HepG2 (cell line): ENCODE results near the gene PLA2G12B. TPM values are rescaled to one million over a fixed set of nuclear protein-coding genes. Genes with fewer than 3 reads are reported as not detected.
A peak's percentile ranks its signal among the peaks of the same experiment; 100 is the strongest.

Source experiments
- CC2D1A ChIP-seq: sonication (generic); formaldehyde crosslinking; IDR thresholded peaks from 2 replicates; pipeline ENCODE4 v1.8.1; 2023; ENCODE audit warnings: mild to moderate bottlenecking, missing genetic modification reagents
- DZIP1 ChIP-seq: sonication (generic); formaldehyde crosslinking; IDR thresholded peaks from 2 replicates; pipeline ENCODE4 v1.5.0; 2020; ENCODE audit warnings: mild to moderate bottlenecking, missing genetic modification reagents
- EZH2 ChIP-seq: conservative IDR thresholded peaks from 2 replicates; pipeline ENCODE4 v1.6.1; 2012; ENCODE audit warnings: mild to moderate bottlenecking, low read depth, low read length, moderate library complexity
- HCFC1 ChIP-seq: fragments of 150-350 bp; IDR thresholded peaks from 2 replicates; pipeline ENCODE4 v1.6.1; 2014; ENCODE audit warnings: low read depth, low read length
- IKZF5 ChIP-seq: IDR thresholded peaks from 2 replicates; pipeline ENCODE4 v1.6.1; 2018; ENCODE audit warnings: missing genetic modification reagents, mild to moderate bottlenecking, missing compliant biosample characterization
- POLR2AphosphoS5 ChIP-seq: IDR thresholded peaks from 2 replicates; pipeline ENCODE4 v1.6.1; 2012; ENCODE audit warnings: low read depth, low read length
- SALL2 ChIP-seq: sonication (generic); formaldehyde crosslinking; IDR thresholded peaks from 2 replicates; pipeline ENCODE4 v1.8.1; 2023; ENCODE audit warnings: mild to moderate bottlenecking, missing genetic modification reagents, inconsistent platforms
- SUZ12 ChIP-seq: fragments of 150-350 bp; IDR thresholded peaks from 2 replicates; pipeline ENCODE4 v1.6.1; 2014; ENCODE audit warnings: low read depth, low read length
- ZFP91 ChIP-seq: sonication (generic); formaldehyde crosslinking; IDR thresholded peaks from 2 replicates; pipeline ENCODE4 v1.9.0; 2022; ENCODE audit warnings: missing genetic modification reagents, mild to moderate bottlenecking, borderline replicate concordance
- ZNF564 ChIP-seq: sonication (generic); formaldehyde crosslinking; IDR thresholded peaks from 2 replicates; pipeline ENCODE4 v1.8.1; 2023; ENCODE audit warnings: mild to moderate bottlenecking, missing genetic modification reagents
- ZNF572 ChIP-seq: sonication (generic); formaldehyde crosslinking; IDR thresholded peaks from 2 replicates; pipeline ENCODE4 v1.5.1; 2020; ENCODE audit warnings: mild to moderate bottlenecking, missing genetic modification reagents
- ZNF747 ChIP-seq: sonication (generic); formaldehyde crosslinking; IDR thresholded peaks from 2 replicates; pipeline ENCODE4 v1.8.1; 2023; ENCODE audit warnings: missing genetic modification reagents, mild to moderate bottlenecking, borderline replicate concordance
- ZNF773 ChIP-seq: sonication (generic); formaldehyde crosslinking; IDR thresholded peaks from 2 replicates; pipeline ENCODE4 v1.4.0; 2020; ENCODE audit warnings: missing genetic modification reagents, borderline replicate concordance
- polyA plus RNA-seq, 8 experiments: library from polyadenylated mRNA; depleted of rRNA in 3 of 8; stranded (reverse) in 7 of 8; unstranded in 1 of 8; fragments of >200 nt; fragmentation: Illumina TruSeq in 4 of 8; extraction: Trizol in 4 of 8; gene quantifications; 2 replicates each; pipeline versions ENCODE4 v1.2.1 to v1.2.3, GENCODE V29; 2011 to 2016; ENCODE audit warnings: low read depth in 4 of 8, missing spikeins in 1 of 8, mixed read lengths in 1 of 8; ENCODE audit not compliant: insufficient read depth in 1 of 8
- total RNA-seq, 5 experiments: library from RNA; depleted of rRNA; stranded (reverse); fragments of >200 nt; fragmentation: Illumina TruSeq; extraction: Trizol; gene quantifications; 2 replicates each; pipeline ENCODE4 v1.2.3, GENCODE V29; 2016; ENCODE audit warnings: low read depth in 1 of 5
- TF ChIP-seq, protein P1 (sequence below): sonication (generic); formaldehyde crosslinking; IDR thresholded peaks from 2 replicates; pipeline ENCODE4 v1.5.0; 2020; ENCODE audit warnings: missing genetic modification reagents, mild to moderate bottlenecking, borderline replicate concordance
- TF ChIP-seq, protein P2 (sequence below), 2 experiments: sonication (generic) in 1 of 2; formaldehyde crosslinking in 1 of 2; IDR thresholded peaks; 2 replicates each; pipeline versions ENCODE4 v1.4.0 to v1.6.1; 2016 to 2020; ENCODE audit warnings: borderline replicate concordance in 1 of 2, low read depth in 1 of 2, mild to moderate bottlenecking in 1 of 2, missing genetic modification reagents in 1 of 2
- TF ChIP-seq, protein P3 (sequence below): sonication (generic); formaldehyde crosslinking; IDR thresholded peaks from 2 replicates; pipeline ENCODE4 v1.9.0; 2021; ENCODE audit warnings: missing genetic modification reagents, mild to moderate bottlenecking, borderline replicate concordance

The PLA2G12B gene
- total and polyA plus RNA-seq, 2 of the 13 experiments (the other 11 are each of a cell fraction or from before 2014, with no cell fraction given) = 7.7 to 38.0 TPM

DNA sequence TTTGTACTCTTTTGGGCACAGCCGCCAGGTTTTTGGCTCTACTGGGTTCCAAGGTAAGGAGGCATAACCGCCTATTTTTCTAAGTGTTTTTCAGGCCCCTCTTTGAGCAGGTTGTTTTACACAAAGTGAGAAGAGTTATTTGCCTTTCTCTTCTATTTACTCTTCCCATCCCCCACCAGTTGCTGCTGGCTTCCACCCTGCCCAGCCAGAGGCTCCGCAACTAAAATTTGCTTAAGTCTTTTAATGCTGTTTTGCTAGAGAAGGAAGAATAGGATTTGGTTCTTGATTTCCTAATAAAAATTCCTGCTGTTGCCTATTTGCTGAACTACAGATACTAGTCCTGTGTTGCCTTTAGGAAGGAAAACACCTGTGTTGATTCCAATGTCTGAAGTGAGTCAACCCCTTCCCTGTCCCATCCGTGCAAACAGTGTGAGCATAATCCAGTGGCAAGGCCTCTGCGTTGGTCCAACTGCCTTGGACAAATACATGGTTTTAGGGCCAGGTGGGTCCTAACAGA lies 1.9 kb downstream of the PLA2G12B start (continued):
- TF ChIP-seq EZH2 = no peak
- 0 out of 2 replicates have a peak, but pooled peaks have one; percentile 39 for TF ChIP-seq IKZF5 (CRISPR knock-in tag)
- no peak for TF ChIP-seq SALL2 (CRISPR knock-in tag)
- TF ChIP-seq, protein P1, sequence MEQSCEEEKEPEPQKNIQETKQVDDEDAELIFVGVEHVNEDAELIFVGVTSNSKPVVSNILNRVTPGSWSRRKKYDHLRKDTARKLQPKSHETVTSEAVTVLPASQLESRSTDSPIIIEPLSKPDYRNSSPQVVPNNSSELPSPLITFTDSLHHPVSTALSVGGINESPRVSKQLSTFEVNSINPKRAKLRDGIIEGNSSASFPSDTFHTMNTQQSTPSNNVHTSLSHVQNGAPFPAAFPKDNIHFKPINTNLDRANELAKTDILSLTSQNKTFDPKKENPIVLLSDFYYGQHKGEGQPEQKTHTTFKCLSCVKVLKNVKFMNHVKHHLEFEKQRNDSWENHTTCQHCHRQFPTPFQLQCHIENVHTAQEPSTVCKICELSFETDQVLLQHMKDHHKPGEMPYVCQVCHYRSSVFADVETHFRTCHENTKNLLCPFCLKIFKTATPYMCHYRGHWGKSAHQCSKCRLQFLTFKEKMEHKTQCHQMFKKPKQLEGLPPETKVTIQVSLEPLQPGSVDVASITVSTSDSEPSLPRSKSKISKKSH (CRISPR knock-in tag) = no peak
- TF ChIP-seq ZNF773 = no peak
- no peak for TF ChIP-seq ZFP91
- TF ChIP-seq ZNF564 = no peak
- TF ChIP-seq, protein P2, sequence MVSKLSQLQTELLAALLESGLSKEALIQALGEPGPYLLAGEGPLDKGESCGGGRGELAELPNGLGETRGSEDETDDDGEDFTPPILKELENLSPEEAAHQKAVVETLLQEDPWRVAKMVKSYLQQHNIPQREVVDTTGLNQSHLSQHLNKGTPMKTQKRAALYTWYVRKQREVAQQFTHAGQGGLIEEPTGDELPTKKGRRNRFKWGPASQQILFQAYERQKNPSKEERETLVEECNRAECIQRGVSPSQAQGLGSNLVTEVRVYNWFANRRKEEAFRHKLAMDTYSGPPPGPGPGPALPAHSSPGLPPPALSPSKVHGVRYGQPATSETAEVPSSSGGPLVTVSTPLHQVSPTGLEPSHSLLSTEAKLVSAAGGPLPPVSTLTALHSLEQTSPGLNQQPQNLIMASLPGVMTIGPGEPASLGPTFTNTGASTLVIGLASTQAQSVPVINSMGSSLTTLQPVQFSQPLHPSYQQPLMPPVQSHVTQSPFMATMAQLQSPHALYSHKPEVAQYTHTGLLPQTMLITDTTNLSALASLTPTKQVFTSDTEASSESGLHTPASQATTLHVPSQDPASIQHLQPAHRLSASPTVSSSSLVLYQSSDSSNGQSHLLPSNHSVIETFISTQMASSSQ (IDR thresholded peaks at IDR 0.05; ENCODE audit: low read depth) = 0 out of 2 replicates have a peak, but pooled peaks have one; percentile 17
- TF ChIP-seq, protein P2 (CRISPR knock-in tag; IDR thresholded peaks at IDR 0.05; ENCODE audit: borderline replicate concordance) = no peak
- TF ChIP-seq, protein P3, sequence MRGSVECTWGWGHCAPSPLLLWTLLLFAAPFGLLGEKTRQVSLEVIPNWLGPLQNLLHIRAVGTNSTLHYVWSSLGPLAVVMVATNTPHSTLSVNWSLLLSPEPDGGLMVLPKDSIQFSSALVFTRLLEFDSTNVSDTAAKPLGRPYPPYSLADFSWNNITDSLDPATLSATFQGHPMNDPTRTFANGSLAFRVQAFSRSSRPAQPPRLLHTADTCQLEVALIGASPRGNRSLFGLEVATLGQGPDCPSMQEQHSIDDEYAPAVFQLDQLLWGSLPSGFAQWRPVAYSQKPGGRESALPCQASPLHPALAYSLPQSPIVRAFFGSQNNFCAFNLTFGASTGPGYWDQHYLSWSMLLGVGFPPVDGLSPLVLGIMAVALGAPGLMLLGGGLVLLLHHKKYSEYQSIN (CRISPR knock-in tag) = no peak
- no peak for TF ChIP-seq ZNF747 (CRISPR knock-in tag)
- TF ChIP-seq SUZ12 = no peak
- TF ChIP-seq CC2D1A (CRISPR knock-in tag) = no peak
- TF ChIP-seq POLR2AphosphoS5 = no peak
- no peak for TF ChIP-seq ZNF572 (CRISPR knock-in tag)
- TF ChIP-seq DZIP1 (CRISPR knock-in tag) = no peak
- TF ChIP-seq HCFC1 = no peak
